ENCODE results near the gene FNDC3A.
"Not testable (repeated sequence)": the region's sequence is repeated elsewhere in the genome, so short reads cannot be mapped to it uniquely, and the experiment has no call there.

Gene FNDC3A

GRCh38 chr13:49148405-49148804, 172.7 kb downstream of the FNDC3A start:
- Histone ChIP-seq H3K4me1 (ENCODE audit: insufficient read depth, insufficient read length) (no peaks in the 10 kb centered on the region), H3K4me3 (ENCODE audit: insufficient read length, low read depth) (no peak overlapping the region), H3K36me3 (ENCODE audit: insufficient read depth, insufficient read length, low read length) (no peaks in the 10 kb centered on the region), H3K27me3 (ENCODE audit: insufficient read depth, insufficient read length) (no peaks in the 10 kb centered on the region), H3K9ac (ENCODE audit: insufficient read length, low read depth) (no peak overlapping the region), H3K9me3 (ENCODE audit: insufficient read depth, low read length) (no peaks in the 10 kb centered on the region)
- no peak for DNase-seq (ENCODE audit: low read depth, low spot score)
- no peak for TF ChIP-seq YY1 (IDR thresholded peaks at IDR 0.05; ENCODE audit: insufficient read depth, insufficient read length)
- TF ChIP-seq SUZ12 (IDR thresholded peaks at IDR 0.05; ENCODE audit: extremely low read depth, insufficient read depth, insufficient read length): no peak
- no peak for TF ChIP-seq ZNF274 (IDR thresholded peaks at IDR 0.05; ENCODE audit: low read depth, low read length)

GRCh38 chr13:49157955-49158584, 182.4 kb downstream of the FNDC3A start:
- H3K4me1 ChIP-seq (ENCODE audit: insufficient read depth, insufficient read length); H3K4me3 ChIP-seq (ENCODE audit: insufficient read length, low read depth); H3K36me3 ChIP-seq (ENCODE audit: insufficient read depth, insufficient read length, low read length); H3K9ac ChIP-seq (ENCODE audit: insufficient read length, low read depth); H3K27me3 ChIP-seq (ENCODE audit: insufficient read depth, insufficient read length); H3K9me3 ChIP-seq (ENCODE audit: insufficient read depth, low read length); DNase-seq (ENCODE audit: low read depth, low spot score): not testable (repeated sequence)

GRCh38 chr13:49163162-49163561, 187.4 kb downstream of the FNDC3A start:
- not testable (repeated sequence) for H3K4me3 ChIP-seq (ENCODE audit: insufficient read length, low read depth); H3K27me3 ChIP-seq (ENCODE audit: insufficient read depth, insufficient read length); DNase-seq (ENCODE audit: low read depth, low spot score); H3K36me3 ChIP-seq (ENCODE audit: insufficient read depth, insufficient read length, low read length); H3K4me1 ChIP-seq (ENCODE audit: insufficient read depth, insufficient read length); H3K9me3 ChIP-seq (ENCODE audit: insufficient read depth, low read length); H3K9ac ChIP-seq (ENCODE audit: insufficient read length, low read depth)

- TF ChIP-seq YY1 (IDR thresholded peaks at IDR 0.05; ENCODE audit: insufficient read depth, insufficient read length) (no peak), ZNF274 (IDR thresholded peaks at IDR 0.05; ENCODE audit: low read depth, low read length) (no peak), SUZ12 (IDR thresholded peaks at IDR 0.05; ENCODE audit: extremely low read depth, insufficient read depth, insufficient read length) (no peak)
- Histone ChIP-seq H3K9me3 (ENCODE audit: insufficient read depth, low read length) (no peaks in the 10 kb centered on the region), H3K36me3 (ENCODE audit: insufficient read depth, insufficient read length, low read length) (peaks cover 3% of the 10 kb centered on the region), H3K4me1 (ENCODE audit: insufficient read depth, insufficient read length) (no peaks in the 10 kb centered on the region), H3K9ac (ENCODE audit: insufficient read length, low read depth) (no peak overlapping the region), H3K4me3 (ENCODE audit: insufficient read length, low read depth) (no peak overlapping the region), H3K27me3 (ENCODE audit: insufficient read depth, insufficient read length) (no peaks in the 10 kb centered on the region)
- DNase-seq (ENCODE audit: low read depth, low spot score): no peak
These were observed 189.0 kb downstream of the FNDC3A start for GRCh38 chr13:49164712-49165111.

GRCh38 chr13:49165798-49166752, 190.4 kb downstream of the FNDC3A start:
- TF ChIP-seq YY1 (IDR thresholded peaks at IDR 0.05; ENCODE audit: insufficient read depth, insufficient read length) (no peak), ZNF274 (IDR thresholded peaks at IDR 0.05; ENCODE audit: low read depth, low read length) (no peak), SUZ12 (IDR thresholded peaks at IDR 0.05; ENCODE audit: extremely low read depth, insufficient read depth, insufficient read length) (no peak)
- Histone ChIP-seq H3K9me3 (ENCODE audit: insufficient read depth, low read length) (no peaks in the 10 kb centered on the region), H3K4me3 (ENCODE audit: insufficient read length, low read depth) (no peak overlapping the region), H3K36me3 (ENCODE audit: insufficient read depth, insufficient read length, low read length) (peaks cover 3% of the 10 kb centered on the region), H3K27me3 (ENCODE audit: insufficient read depth, insufficient read length) (no peaks in the 10 kb centered on the region), H3K9ac (ENCODE audit: insufficient read length, low read depth) (no peak overlapping the region), H3K4me1 (ENCODE audit: insufficient read depth, insufficient read length) (no peaks in the 10 kb centered on the region)
- DNase-seq (ENCODE audit: low read depth, low spot score): no peak

GRCh38 chr13:49171359-49171758, 195.6 kb downstream of the FNDC3A start:
- Histone ChIP-seq H3K36me3 (ENCODE audit: insufficient read depth, insufficient read length, low read length) (peaks cover 8% of the 10 kb centered on the region), H3K4me3 (ENCODE audit: insufficient read length, low read depth) (no peak overlapping the region), H3K9me3 (ENCODE audit: insufficient read depth, low read length) (no peaks in the 10 kb centered on the region), H3K9ac (ENCODE audit: insufficient read length, low read depth) (no peak overlapping the region), H3K4me1 (ENCODE audit: insufficient read depth, insufficient read length) (no peaks in the 10 kb centered on the region), H3K27me3 (ENCODE audit: insufficient read depth, insufficient read length) (no peaks in the 10 kb centered on the region)
- no peak for TF ChIP-seq ZNF274 (IDR thresholded peaks at IDR 0.05; ENCODE audit: low read depth, low read length)
- no peak for DNase-seq (ENCODE audit: low read depth, low spot score)

GRCh38 chr13:49183672-49184325, 208.1 kb downstream of the FNDC3A start:
- H3K27me3 ChIP-seq (ENCODE audit: insufficient read depth, insufficient read length): no peaks in the 10 kb centered on the region
- TF ChIP-seq YY1 (IDR thresholded peaks at IDR 0.05; ENCODE audit: insufficient read depth, insufficient read length) (no peak), SUZ12 (IDR thresholded peaks at IDR 0.05; ENCODE audit: extremely low read depth, insufficient read depth, insufficient read length) (no peak), ZNF274 (IDR thresholded peaks at IDR 0.05; ENCODE audit: low read depth, low read length) (no peak)
- no peaks in the 10 kb centered on the region for H3K9me3 ChIP-seq (ENCODE audit: insufficient read depth, low read length)
- H3K9ac ChIP-seq (ENCODE audit: insufficient read length, low read depth): no peak overlapping the region
- H3K4me3 ChIP-seq (ENCODE audit: insufficient read length, low read depth): no peak overlapping the region
- DNase-seq (ENCODE audit: low read depth, low spot score): no peak
- no peaks in the 10 kb centered on the region for H3K4me1 ChIP-seq (ENCODE audit: insufficient read depth, insufficient read length)
- peaks cover 3% of the 10 kb centered on the region for H3K36me3 ChIP-seq (ENCODE audit: insufficient read depth, insufficient read length, low read length)

All from NT2/D1 (cell line).